A549 treated with CORT108297 at 1 μM for 4 hours (cell line): ENCODE measurements around the gene SLC2A1. TPM values are rescaled to one million over a fixed set of nuclear protein-coding genes. Genes with fewer than 3 reads are reported as not detected.

Experiments used
- total RNA-seq: library from RNA; stranded (reverse); fragments of 200-300 nt; extraction: Qiagen RNA extraction; gene quantifications from 5 replicates; pipeline ENCODE4 v1.2.3, GENCODE V29; 2022

The SLC2A1 gene
- 113 to 147 TPM (median 130 TPM) in 5 replicates for total RNA-seq

GRCh38 chr1:42958488-42959319, at the start of gene SLC2A1:
TSS of gene SLC2A1 (minus strand) at chr1:42958868. CDS start at chr1:42958651, 217 bp downstream.

Other genes starting within 250 kb of the SLC2A1 start
- gene CLDN19, start 218.6 kb downstream of the SLC2A1 start, total RNA-seq: not detected in 5 replicates
- 28.8 to 34.7 TPM (median 32.9 TPM) in 5 replicates for gene P3H1, start 191.8 kb downstream of the SLC2A1 start, total RNA-seq
- gene C1orf50, start 191.6 kb downstream of the SLC2A1 start, total RNA-seq: 2.3 to 4.5 TPM (median 3.6 TPM) in 5 replicates
- gene TMEM269, start 173.9 kb downstream of the SLC2A1 start, total RNA-seq: 0.06 to 0.16 TPM (median 0.08 TPM) in 5 replicates
- 3.4 to 3.7 TPM (median 3.7 TPM) in 5 replicates for gene ERMAP, start 141.7 kb downstream of the SLC2A1 start, total RNA-seq
- gene SVBP, start 141.5 kb downstream of the SLC2A1 start, total RNA-seq: 13.2 to 15.1 TPM (median 14.8 TPM) in 5 replicates
- gene ZNF691, start 112.3 kb downstream of the SLC2A1 start, total RNA-seq: 5.1 to 7.2 TPM (median 6.7 TPM) in 5 replicates
- 176 to 196 TPM (median 188 TPM) in 5 replicates for gene EBNA1BP2, start 213.4 kb upstream of the SLC2A1 start, total RNA-seq
- gene CFAP57, start 213.5 kb upstream of the SLC2A1 start, total RNA-seq: 0.36 to 0.62 TPM (median 0.47 TPM) in 5 replicates